Panc1 (cell line): ENCODE results near the gene LMAN1. TPM values are rescaled to one million over a fixed set of nuclear protein-coding genes. Genes with fewer than 3 reads are reported as not detected.

Experiments used
- ATAC-seq: fragments of 200-7000 bp; cut with Tn5 transposase; 2 replicates; pipeline ENCODE4 v1.9.1; 2020; ENCODE audit warnings: mild to moderate bottlenecking, moderate library complexity
- BruUV-seq: library from RNA; stranded (reverse); fragments of 400-500 nt; replicated peaks from 2 replicates; lab custom pipeline; 2021; lab: Mats Ljungman, UMichigan
- CTCF ChIA-PET: fragments of 300-600 bp; sonication (Branson Sonifier 250); formaldehyde crosslinking; loops from one replicate; lab custom pipeline; 2022; ENCODE audit warnings: antibody characterized with exemption; lab: Charles Lee
- POLR2A ChIA-PET: fragments of 300-600 bp; sonication (Branson Sonifier 250); formaldehyde crosslinking; loops from one replicate; lab custom pipeline; 2022; ENCODE audit warnings: antibody characterized with exemption; lab: Charles Lee
- DNase-seq: peaks from one replicate; pipeline ENCODE4 v3.0.0-alpha.2; 2010; ENCODE audit warnings: low read depth, low spot score
- H3K27ac ChIP-seq: 2 replicates; pipeline ENCODE4 v1.5.1; 2011; ENCODE audit warnings: mild to moderate bottlenecking, low read length, inconsistent platforms
- H3K27me3 ChIP-seq: fragments of 200-500 bp; sonication (Bioruptor generic); 2 replicates; pipeline ENCODE4 v1.6.0; 2014; ENCODE audit warnings: low read length, inconsistent platforms; ENCODE audit not compliant: control insufficient read depth, insufficient read depth
- H3K36me3 ChIP-seq: fragments of 200-500 bp; sonication (Bioruptor generic); 2 replicates; pipeline ENCODE4 v1.5.1; 2014; ENCODE audit warnings: inconsistent platforms, mild to moderate bottlenecking, low read length, moderate library complexity; ENCODE audit not compliant: control insufficient read depth, insufficient read depth
- H3K4me1 ChIP-seq: 2 replicates; pipeline ENCODE4 v1.5.1; 2011; ENCODE audit warnings: inconsistent platforms, mild to moderate bottlenecking, low read length, moderate library complexity; ENCODE audit not compliant: control insufficient read depth, insufficient read depth
- H3K4me3 ChIP-seq, 2 experiments: 2 replicates each; pipeline ENCODE4 v1.5.1; 2011 to 2012; ENCODE audit warnings: low read depth in 2 of 2, low read length in 2 of 2, mild to moderate bottlenecking in 2 of 2, inconsistent platforms in 1 of 2, moderate library complexity in 1 of 2
- H3K9me3 ChIP-seq: fragments of 200-500 bp; sonication (Bioruptor generic); 2 replicates; pipeline ENCODE4 v1.5.1; 2014; ENCODE audit warnings: low read depth, mild to moderate bottlenecking, inconsistent platforms, low read length, moderate library complexity; ENCODE audit not compliant: control insufficient read depth, insufficient read depth
- POLR2AphosphoS5 ChIP-seq: IDR thresholded peaks from 2 replicates; pipeline ENCODE4 v1.6.1; 2012; ENCODE audit warnings: mild to moderate bottlenecking, low read depth, low read length, moderate library complexity
- SIN3A ChIP-seq: IDR thresholded peaks from 2 replicates; pipeline ENCODE4 v1.6.1; 2012; ENCODE audit warnings: low read depth, mild to moderate bottlenecking, low read length, moderate library complexity, borderline replicate concordance; ENCODE audit not compliant: insufficient read depth
- TCF7L2 ChIP-seq: IDR thresholded peaks from 2 replicates; pipeline ENCODE4 v1.6.1; 2011; ENCODE audit warnings: mild to moderate bottlenecking, low read depth, low read length, inconsistent platforms
- in situ Hi-C: cut with HindIII; loops from 2 replicates; pipeline ENCODE4 v1.10.0; 2016; ENCODE audit warnings: low sequenced_read_pairs, low pct_unique_long_range_greater_than_20kb
- intact Hi-C: fragments of 100-400 bp; cut with micrococcal nuclease; formaldehyde crosslinking; loops from one replicate; pipeline ENCODE4 v1.10.0; 2022; ENCODE audit not compliant: unreplicated experiment
- total RNA-seq: library from RNA; stranded (reverse); gene quantifications from one replicate; pipeline ENCODE4 v1.2.1, GENCODE V29; 2021; ENCODE audit not compliant: unreplicated experiment
- TF ChIP-seq, protein P1 (sequence below): fragments of 450-650 bp; IDR thresholded peaks from 2 replicates; pipeline ENCODE4 v1.5.1; 2017; ENCODE audit warnings: mild to moderate bottlenecking
- TF ChIP-seq, protein P2 (sequence below), 2 experiments: IDR thresholded peaks; 2 replicates each; pipeline ENCODE4 v1.6.1; 2011 to 2012; ENCODE audit warnings: low read depth in 2 of 2, control low read depth in 1 of 2, low read length in 1 of 2, mild to moderate bottlenecking in 1 of 2, moderate library complexity in 1 of 2; ENCODE audit not compliant: insufficient read depth in 1 of 2

Gene LMAN1
- total RNA-seq, 1 experiment from 2014 or later, result 60.8 TPM

DNA sequence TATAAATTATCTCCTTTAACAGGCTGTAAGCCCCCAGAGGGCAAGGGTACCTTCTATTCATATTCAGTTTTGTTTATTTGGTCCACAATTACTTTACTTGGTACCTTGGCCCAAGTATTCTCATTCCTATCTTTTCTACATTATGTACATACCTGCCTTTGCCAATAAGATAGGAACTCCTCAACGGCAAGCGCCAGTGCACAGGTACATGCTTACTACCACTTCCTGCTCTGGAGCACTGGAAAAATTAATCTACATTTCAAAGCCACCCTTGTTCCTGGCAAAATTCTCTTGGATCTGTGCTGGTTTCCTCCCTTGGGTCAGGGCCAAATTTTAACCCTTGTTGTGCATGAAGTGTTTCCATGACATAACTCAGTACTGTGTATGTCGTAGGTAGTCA is 34.3 kb upstream of the LMAN1 start:
- ATAC-seq, result no peak
- ChIA-PET CTCF (no interaction called here), POLR2A (no interaction called here)
- Histone ChIP-seq H3K9me3 (no peaks in the 10 kb centered on the region), H3K36me3 (no peaks in the 10 kb centered on the region), H3K27ac (no peak overlapping the region), H3K4me1 (no peaks in the 10 kb centered on the region), H3K27me3 (no peaks in the 10 kb centered on the region), H3K4me3 (no peak overlapping the region)
- intact Hi-C loops (no loop called here), in situ Hi-C loops (no loop called here)
- BruUV-seq, result no TSS peak
- TF ChIP-seq SIN3A, result no peak
- DNase-seq, result no peak

DNA sequence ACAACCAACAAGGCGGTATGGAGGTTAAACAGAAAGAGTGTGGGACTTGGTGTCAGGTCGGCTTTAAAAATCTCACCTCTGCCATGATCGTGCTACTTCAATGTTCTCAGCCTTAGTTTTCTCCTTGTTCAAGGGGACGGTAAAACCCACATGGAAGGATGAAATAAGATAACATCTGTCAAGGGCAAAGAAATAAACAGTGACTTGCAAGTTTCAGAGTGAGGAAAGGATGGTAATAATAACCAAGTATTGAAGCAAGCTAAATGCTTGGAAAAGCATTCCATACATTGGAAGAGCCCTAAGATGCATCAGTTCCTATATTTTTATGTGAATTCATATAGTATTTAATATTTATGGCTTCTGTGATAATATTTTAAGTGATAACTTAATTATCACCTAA is 29.8 kb upstream of the LMAN1 start:
- intact Hi-C loops (no loop called here), in situ Hi-C loops (no loop called here)
- DNase-seq (no peak), ATAC-seq (no peak)
- no peak overlapping the region for H3K4me3 ChIP-seq
- no peaks in the 10 kb centered on the region for H3K9me3 ChIP-seq
- H3K4me1 ChIP-seq, result no peaks in the 10 kb centered on the region
- H3K36me3 ChIP-seq, result no peaks in the 10 kb centered on the region
- H3K27ac ChIP-seq, result no peak overlapping the region
- H3K27me3 ChIP-seq, result no peaks in the 10 kb centered on the region
- TF ChIP-seq POLR2AphosphoS5 (no peak), TCF7L2 (no peak), SIN3A (no peak)
- TF ChIP-seq, protein P1, sequence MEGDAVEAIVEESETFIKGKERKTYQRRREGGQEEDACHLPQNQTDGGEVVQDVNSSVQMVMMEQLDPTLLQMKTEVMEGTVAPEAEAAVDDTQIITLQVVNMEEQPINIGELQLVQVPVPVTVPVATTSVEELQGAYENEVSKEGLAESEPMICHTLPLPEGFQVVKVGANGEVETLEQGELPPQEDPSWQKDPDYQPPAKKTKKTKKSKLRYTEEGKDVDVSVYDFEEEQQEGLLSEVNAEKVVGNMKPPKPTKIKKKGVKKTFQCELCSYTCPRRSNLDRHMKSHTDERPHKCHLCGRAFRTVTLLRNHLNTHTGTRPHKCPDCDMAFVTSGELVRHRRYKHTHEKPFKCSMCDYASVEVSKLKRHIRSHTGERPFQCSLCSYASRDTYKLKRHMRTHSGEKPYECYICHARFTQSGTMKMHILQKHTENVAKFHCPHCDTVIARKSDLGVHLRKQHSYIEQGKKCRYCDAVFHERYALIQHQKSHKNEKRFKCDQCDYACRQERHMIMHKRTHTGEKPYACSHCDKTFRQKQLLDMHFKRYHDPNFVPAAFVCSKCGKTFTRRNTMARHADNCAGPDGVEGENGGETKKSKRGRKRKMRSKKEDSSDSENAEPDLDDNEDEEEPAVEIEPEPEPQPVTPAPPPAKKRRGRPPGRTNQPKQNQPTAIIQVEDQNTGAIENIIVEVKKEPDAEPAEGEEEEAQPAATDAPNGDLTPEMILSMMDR, result no peak
- TF ChIP-seq, protein P2, sequence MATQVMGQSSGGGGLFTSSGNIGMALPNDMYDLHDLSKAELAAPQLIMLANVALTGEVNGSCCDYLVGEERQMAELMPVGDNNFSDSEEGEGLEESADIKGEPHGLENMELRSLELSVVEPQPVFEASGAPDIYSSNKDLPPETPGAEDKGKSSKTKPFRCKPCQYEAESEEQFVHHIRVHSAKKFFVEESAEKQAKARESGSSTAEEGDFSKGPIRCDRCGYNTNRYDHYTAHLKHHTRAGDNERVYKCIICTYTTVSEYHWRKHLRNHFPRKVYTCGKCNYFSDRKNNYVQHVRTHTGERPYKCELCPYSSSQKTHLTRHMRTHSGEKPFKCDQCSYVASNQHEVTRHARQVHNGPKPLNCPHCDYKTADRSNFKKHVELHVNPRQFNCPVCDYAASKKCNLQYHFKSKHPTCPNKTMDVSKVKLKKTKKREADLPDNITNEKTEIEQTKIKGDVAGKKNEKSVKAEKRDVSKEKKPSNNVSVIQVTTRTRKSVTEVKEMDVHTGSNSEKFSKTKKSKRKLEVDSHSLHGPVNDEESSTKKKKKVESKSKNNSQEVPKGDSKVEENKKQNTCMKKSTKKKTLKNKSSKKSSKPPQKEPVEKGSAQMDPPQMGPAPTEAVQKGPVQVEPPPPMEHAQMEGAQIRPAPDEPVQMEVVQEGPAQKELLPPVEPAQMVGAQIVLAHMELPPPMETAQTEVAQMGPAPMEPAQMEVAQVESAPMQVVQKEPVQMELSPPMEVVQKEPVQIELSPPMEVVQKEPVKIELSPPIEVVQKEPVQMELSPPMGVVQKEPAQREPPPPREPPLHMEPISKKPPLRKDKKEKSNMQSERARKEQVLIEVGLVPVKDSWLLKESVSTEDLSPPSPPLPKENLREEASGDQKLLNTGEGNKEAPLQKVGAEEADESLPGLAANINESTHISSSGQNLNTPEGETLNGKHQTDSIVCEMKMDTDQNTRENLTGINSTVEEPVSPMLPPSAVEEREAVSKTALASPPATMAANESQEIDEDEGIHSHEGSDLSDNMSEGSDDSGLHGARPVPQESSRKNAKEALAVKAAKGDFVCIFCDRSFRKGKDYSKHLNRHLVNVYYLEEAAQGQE (IDR thresholded peaks at IDR 0.05; ENCODE audit: insufficient read depth in 1 of 2, low read depth in 2 of 2, low read length in 1 of 2), result no peak
- POLR2A ChIA-PET, result no interaction called here
- no TSS peak for BruUV-seq
- CTCF ChIA-PET, result no interaction called here

DNA sequence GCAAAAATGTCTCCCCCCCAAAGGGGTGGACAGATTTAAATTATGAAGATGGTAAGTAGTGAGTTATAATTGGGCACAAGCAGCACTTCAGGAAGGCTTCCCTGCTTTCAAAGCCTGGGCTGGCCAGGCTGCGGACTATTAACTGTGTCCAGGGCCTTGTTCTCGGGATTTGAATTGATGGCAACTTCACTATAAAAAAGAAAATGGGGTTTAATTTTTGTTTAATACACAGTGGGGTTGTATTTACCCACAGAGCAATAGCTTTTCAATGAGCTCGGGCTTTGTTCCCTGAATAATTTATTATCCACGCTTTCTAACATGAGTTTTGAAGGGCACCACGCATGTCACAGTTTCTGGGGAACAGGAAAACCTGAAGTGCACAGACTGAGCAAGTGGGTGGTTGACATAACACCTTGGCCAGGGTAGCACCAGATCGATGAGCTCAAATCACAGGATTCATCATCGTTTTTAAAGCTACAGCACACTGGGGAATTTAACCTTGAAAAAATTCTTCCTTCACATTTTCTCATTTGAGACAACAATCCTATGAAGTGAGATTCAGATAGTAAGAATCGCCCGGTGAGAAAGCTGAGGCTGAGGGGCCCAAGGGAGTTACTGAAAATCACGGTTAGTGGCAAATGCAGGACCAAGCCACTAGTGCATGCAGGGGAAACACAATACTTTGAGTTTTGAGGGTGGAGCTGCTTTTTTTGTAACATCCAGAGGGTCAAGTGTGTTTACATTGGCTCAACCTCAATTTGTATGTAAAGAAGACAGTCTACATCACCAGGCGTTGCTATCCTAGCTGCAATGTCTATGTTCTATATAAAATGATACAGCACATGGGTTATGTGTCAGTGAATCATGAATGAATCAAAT is 28.9 kb upstream of the LMAN1 start:
- no peak for DNase-seq
- ChIA-PET CTCF (no interaction called here), POLR2A (no interaction called here)
- ATAC-seq, result no peak
- no peak overlapping the region for H3K27ac ChIP-seq
- BruUV-seq, result no TSS peak
- H3K4me3 ChIP-seq, result no peak overlapping the region
- H3K27me3 ChIP-seq, result no peaks in the 10 kb centered on the region
- no peaks in the 10 kb centered on the region for H3K36me3 ChIP-seq
- no peaks in the 10 kb centered on the region for H3K9me3 ChIP-seq
- in situ Hi-C loops, result no loop called here
- H3K4me1 ChIP-seq, result no peaks in the 10 kb centered on the region
- no peak for TF ChIP-seq TCF7L2
- no peak for TF ChIP-seq POLR2AphosphoS5
- TF ChIP-seq, protein P2 (IDR thresholded peaks at IDR 0.05; ENCODE audit: insufficient read depth in 1 of 2, low read depth in 2 of 2, low read length in 1 of 2), result no peak
- TF ChIP-seq, protein P1, result no peak
- no peak for TF ChIP-seq SIN3A
- intact Hi-C loops, result no loop called here
